Kasumi-1 (cell line): ENCODE measurements around the gene TMEM204.
"Not testable (repeated sequence)": the region's sequence is repeated elsewhere in the genome, so short reads cannot be mapped to it uniquely, and the experiment has no call there.

Experiments used
- DNase-seq, 2 experiments: peaks; one replicate each; lab custom pipeline; 2025; lab: John Stamatoyannopoulos, UW

Gene TMEM204

DNA sequence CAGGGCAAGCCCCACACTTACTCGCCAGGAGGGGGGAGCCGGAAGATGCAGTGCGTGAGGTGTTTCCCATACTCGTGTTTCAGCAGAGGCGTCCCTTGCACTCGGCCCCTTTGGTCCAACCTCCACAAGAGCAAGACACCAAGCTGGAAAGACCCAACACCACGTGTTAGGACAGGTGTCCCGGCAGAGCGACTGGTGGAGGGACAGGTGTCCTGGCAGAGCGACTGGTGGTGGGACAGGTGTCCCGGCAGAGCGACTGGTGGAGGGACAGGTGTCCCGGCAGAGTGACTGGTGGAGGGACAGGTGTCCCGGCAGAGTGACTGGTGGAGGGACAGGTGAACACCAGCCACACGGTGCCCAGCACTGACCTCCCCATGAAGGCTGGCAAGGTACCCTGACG is 59.0 kb downstream of the TMEM204 start:
- DNase-seq: no peak

DNA sequence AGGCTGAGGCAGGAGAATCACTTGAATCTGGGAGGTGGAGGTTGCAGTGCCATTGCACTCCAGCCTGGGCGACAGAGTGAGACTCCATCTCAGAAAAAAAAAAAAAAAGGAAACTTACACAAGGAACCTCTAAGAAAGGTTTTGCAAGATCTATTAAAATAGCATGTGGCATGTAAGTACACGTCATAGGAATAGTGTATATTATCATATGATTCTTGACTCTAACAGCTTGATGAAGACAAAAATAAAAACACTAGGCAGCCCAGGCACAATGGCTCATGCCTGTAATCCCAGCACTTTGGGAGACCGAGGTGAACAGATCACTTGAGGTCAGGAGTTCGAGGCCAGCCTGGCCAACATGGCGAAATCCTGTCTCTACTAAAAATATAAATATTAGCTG is 62.0 kb downstream of the TMEM204 start:
- not testable (repeated sequence) for DNase-seq

DNA sequence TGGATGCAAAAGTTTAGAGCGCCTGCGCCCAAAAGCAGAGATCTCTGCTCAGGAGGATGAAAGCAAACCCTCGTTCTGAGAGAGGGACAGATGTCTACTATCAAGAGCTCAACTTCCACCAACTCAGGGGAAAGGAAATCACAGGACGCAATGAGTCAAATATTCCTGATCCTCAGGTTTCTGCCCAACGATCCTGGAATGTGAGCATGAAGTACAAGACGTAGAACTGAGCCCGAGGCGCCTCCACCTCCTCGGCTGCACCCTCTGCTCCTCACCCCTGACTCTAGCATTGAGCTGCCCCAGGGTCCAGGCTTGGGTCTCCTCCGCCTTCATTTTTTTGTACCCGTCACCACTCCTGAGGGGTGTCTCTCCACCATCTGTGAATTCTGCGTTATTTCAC is 63.0 kb downstream of the TMEM204 start:
- DNase-seq: no peak

- no peak for DNase-seq
These were observed 63.7 kb downstream of the TMEM204 start for GRCh38 chr16:1597154-1597553.

GRCh38 chr16:1601031-1601430 is 67.6 kb downstream of the TMEM204 start:
- no peak for DNase-seq

DNA sequence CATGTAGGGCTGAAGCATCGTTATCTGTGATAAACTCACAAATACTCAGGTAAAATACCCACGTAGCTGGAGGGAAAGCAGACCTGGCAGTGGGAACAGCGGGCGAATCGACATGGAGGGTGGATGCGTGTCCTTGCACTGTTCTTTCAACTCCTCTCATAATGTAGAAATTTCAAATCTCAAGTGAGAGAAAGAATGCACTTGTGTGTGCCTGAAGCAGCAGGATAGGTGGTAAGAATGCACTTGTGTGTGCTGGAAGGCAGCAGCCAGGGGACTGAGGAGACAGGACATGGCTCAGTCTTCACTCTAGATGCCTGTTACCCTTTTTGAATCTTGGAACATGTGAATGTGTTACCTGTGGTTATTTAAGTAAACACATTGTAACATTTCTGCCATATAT is 68.0 kb downstream of the TMEM204 start:
- DNase-seq: no peak

GRCh38 chr16:1602285-1602684 is 68.8 kb downstream of the TMEM204 start:
- DNase-seq: no peak
